Glomerular endothelial cell (primary cell): Measurements from ENCODE around the gene CEACAM3. TPM values are rescaled to one million over a fixed set of nuclear protein-coding genes. Genes with fewer than 3 reads are reported as not detected.

ENCODE experiments used
- DNase-seq: peaks from one replicate; pipeline ENCODE4 v3.0.0-alpha.2; 2011; ENCODE audit warnings: low read depth, low spot score; ENCODE audit errors: extremely low read depth
- total RNA-seq: library from RNA; depleted of rRNA; stranded (reverse); fragments of >200 nt; gene quantifications from 2 replicates; pipeline ENCODE4 v1.2.3, GENCODE V29; 2015

CEACAM3 gene
- total RNA-seq, 1 donor from 2014 or later, result not detected

DNA sequence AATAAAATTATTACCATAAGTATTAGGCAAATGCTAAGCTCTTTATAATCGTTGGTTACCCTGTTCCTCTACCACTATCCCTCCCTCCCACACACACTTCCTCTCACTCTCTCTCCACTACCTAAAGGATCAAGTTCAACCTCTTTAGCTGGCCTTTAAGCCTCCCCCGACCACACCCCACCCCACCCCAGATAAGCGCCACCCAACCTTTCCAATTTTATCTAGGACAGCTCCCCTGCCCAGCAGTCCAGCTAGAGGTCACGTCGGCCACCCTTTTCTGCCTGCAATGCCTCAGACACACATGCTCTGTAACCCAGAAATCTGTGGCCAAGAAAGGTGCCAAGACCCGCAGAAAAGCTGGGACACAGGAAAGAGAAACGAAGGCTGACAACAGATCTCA, 47.0 kb downstream of the CEACAM3 start:
- no peak for DNase-seq

- no peak for DNase-seq
Measured at GRCh38 chr19:41844601-41845000, 48.2 kb downstream of the CEACAM3 start, which contains the start of gene LYPD4. TSS of gene LYPD4 (minus strand) at chr19:41844683. CDS start at chr19:41839285, 5,398 bp downstream.

GRCh38 chr19:41845001-41845050, 48.4 kb downstream of the CEACAM3 start, which contains the start of gene DMRTC2:
TSS of gene DMRTC2 (plus strand) at chr19:41845042. CDS start at chr19:41847429, 2,387 bp downstream.
- DNase-seq, result no peak

- no peak for DNase-seq
Measured at GRCh38 chr19:41845051-41845590, 48.7 kb downstream of the CEACAM3 start.

DNA sequence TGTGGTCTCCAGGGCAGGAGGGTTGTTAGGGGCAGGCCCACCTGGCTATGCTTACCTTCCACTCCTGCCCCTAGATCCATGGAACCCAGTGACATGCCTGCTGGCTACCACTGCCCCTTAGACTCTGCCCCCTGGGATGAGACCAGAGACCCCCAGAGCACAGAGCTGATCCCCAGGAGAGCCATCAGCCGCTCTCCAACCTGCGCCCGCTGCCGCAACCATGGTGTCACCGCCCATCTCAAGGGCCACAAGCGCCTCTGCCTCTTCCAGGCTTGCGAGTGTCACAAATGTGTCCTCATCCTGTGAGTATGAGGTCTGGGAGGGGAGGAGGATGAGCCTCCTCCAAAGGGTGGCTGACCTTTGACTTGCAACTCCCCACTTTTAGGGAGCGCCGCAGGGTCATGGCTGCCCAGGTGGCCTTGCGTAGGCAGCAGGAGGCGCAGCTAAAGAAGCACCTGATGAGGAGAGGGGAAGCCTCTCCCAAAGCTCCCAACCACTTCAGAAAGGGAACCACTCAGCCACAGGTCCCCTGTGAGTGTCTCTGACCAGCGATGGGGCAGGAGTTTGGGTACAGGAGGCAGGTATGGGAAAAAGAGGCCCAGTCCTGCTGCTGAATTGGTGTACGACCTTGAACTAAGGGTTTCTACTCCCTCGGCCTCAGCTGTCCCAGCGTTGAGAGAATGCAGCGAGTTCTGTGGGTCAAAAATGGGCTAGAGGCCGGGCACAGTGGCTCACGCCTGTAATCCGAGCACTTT, 51.1 kb downstream of the CEACAM3 start:
- no peak for DNase-seq

DNA sequence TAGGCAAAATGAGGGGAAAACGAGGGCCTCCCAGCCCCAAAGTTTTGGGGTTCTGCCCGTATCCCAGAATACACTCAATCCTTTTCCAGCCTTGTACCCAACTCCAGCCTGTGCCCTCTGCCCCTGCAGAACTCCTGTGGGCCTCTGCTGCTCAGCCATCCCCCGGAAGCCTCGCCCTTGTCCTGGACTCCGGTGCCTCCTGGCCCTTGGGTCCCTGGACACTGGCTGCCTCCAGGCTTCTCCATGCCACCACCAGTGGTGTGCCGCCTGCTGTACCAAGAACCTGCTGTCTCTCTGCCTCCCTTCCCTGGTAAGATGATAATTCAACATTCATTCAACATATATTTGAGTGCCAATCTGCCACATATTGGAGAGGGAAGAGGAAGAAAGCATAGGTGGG, 52.3 kb downstream of the CEACAM3 start:
- DNase-seq, result no peak

- no peak for DNase-seq
Measured at GRCh38 chr19:41849067-41849466, 52.7 kb downstream of the CEACAM3 start.

GRCh38 chr19:41850381-41850780, 54.0 kb downstream of the CEACAM3 start:
- no peak for DNase-seq

GRCh38 chr19:41851456-41851855, 55.1 kb downstream of the CEACAM3 start:
- no peak for DNase-seq

DNA sequence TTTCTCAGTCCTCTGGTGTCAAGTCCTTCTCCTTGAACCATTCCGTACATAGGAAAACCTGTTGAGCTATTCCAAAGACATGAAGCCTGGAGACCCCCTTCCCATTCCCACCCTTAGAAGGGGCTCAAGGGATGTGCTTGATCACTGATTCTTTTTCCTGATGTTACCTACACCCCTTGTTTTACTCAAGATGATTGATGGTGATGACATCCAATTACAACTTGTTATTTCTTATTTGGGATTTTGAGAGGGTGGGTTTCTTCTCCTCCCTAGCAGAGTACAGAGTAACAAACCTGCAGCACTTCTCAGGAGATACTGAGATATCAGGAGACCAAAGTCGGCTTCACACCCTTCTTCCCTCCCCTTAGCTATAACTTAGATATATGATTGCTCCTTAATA, 57.0 kb downstream of the CEACAM3 start:
- no peak for DNase-seq

DNA sequence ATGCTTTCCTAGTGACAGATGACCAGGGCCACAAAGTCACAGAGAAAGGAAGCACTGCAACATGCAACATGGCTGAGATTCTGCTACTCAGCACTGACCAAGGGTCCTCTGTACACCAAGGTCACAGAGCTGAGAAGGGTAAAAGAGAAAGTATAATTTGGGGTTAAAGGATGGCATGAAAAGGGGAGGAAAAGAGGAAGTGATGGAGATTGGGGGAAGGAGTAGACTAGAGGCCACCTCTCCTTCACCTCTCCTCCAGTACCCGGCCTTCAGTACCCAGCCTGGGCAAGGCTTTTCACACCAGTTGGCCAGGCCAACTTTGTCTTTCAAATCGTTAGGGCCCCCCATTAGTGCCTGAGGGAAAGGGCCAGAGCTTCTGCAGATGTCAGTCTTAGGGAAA, 57.4 kb downstream of the CEACAM3 start:
- DNase-seq, result no peak

DNA sequence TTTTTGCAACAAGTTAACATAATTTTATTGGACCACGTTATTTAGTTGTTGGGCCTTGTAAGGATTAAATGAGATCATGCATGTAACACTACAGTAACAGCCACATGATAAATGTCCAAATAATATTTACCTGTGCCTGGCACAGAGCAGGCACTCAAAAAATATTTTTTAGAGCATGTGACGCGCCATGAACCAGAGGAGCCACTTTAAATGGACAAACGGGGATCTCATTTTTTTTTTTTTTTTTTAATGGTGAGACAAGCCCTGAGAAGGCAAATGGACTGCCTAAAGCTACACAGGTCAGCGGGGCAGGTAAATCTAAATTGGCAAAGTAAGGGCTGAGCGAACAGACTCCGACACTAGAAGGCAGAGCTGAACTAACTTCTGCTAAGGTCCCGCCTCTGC, 62.8 kb downstream of the CEACAM3 start:
- DNase-seq, result no peak

GRCh38 chr19:41859618-41860418, 63.4 kb downstream of the CEACAM3 start, which contains the start of gene RPS19:
TSS of gene RPS19 (plus strand) at chr19:41860255. CDS start at chr19:41860775, 520 bp downstream.
- DNase-seq, result peak; percentile 92

GRCh38 chr19:41860419-41861115, 64.2 kb downstream of the CEACAM3 start:
- DNase-seq, result no peak

Other genes starting within 250 kb of the CEACAM3 start
- gene CEACAM21, start 220.4 kb upstream of the CEACAM3 start, total RNA-seq, result 8.8 and 9.7 TPM in 2 replicates
- gene CEACAM4, start 169.5 kb upstream of the CEACAM3 start, total RNA-seq, result not detected in 2 replicates
- gene CEACAM7, start 108.3 kb upstream of the CEACAM3 start, total RNA-seq, result not detected in 2 replicates
- not detected in 2 replicates for gene CEACAM5, start 88.0 kb upstream of the CEACAM3 start, total RNA-seq
- not detected in 2 replicates for gene CEACAM6, start 41.1 kb upstream of the CEACAM3 start, total RNA-seq
- not detected in 2 replicates for gene LYPD4, start 48.1 kb downstream of the CEACAM3 start, total RNA-seq
- gene DMRTC2, start 48.5 kb downstream of the CEACAM3 start, total RNA-seq, result not detected in 2 replicates
- gene RPS19, start 63.7 kb downstream of the CEACAM3 start, total RNA-seq, result 1,545 and 1,877 TPM in 2 replicates
- 0.47 TPM in 1 of 2 replicates, not detected in the other for gene CD79A, start 80.7 kb downstream of the CEACAM3 start, total RNA-seq
- 94.4 and 112 TPM in 2 replicates for gene ARHGEF1, start 86.6 kb downstream of the CEACAM3 start, total RNA-seq
- not detected in 2 replicates for gene ERFL, start 131.9 kb downstream of the CEACAM3 start, total RNA-seq
- 232 and 270 TPM in 2 replicates for gene RABAC1, start 162.7 kb downstream of the CEACAM3 start, total RNA-seq
- 0.06 TPM in 1 of 2 replicates, not detected in the other for gene ATP1A3, start 197.6 kb downstream of the CEACAM3 start, total RNA-seq